Measurements from ENCODE around the gene NODAL.

Gene NODAL

DNA sequence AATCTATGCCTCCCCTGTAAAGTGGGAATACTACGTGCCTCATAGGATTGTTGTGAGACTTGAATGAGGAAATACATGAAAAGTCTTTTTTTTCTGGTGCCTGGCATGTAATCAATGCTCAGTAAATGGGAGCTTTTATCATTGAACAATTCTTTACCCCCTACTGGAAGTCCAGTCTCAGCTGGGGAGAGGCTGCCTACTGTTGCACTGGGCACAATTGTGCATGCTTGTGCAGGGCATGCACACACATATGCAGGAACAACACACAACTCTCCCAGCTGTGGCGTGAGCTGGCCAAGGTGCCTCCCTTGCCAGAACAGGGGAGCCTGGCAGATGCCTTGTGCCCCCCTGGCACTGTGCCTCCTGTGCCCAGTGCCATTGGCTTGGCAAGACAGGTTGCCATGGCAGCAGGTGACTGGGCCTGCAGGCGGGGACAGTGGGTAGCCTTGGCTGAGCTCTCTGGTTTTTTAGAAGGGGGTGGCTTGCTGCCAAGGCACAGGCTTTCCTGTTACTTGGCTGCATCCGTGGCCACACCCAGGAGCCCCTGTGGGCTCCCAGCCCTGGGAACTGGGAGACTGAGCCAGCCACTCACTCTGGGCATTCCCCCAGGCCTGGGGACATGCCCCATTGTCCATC is 21.0 kb upstream of the NODAL start:
- TF ChIP-seq NFIC (IDR thresholded peaks at IDR 0.05) (peak; percentile 82), CREB1 (IDR thresholded peaks at IDR 0.05; ENCODE audit: low read depth) (no peak), RAD21 (IDR thresholded peaks at IDR 0.05; ENCODE audit: low read depth) (peak; percentile 17; the same call in 1 of the 2 replicates)

DNA sequence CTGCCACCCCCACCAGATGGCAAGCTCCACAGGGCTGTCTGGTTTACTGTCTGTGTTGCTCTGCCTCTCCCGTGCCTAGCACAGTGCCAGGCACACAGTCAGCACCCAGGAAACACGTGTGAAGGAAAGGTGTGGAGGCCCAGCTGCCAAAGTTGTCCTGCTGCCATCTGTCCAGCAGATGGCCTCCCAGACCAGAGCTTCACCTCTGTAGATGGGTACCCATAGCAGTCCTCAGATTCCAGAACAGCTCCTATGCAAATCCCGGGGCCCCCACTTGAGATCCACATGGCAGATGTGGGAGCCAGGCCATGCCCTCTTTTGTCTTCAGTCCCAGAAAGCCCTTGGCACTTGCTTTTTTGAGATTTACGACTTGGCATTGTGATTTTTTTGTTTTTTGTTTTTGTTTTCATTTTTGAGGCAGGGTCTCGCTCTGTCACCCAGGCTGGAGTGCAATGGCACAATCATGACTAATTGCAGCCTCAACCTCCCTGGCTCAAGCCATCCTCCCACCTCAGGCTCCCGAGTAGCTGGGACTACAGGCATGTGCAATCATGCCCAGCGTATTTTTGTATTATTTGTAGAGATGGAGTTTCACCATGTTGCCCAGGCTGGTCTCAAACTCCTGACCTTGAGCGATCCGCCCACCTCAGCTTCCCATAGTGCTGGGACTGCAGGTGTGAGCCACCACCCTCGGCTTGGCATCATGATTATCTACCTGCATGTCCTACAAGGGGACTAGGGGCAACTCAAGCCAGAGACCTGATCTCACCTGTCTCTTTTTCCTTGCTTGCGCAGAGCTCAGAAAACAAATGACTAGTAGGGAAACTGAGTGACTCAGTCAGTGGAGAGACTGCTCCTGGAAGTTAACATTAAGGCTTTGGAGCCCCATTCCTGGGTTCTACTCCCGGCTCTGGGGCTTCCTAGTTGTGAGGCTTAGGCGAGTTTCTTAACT is 20.2 kb upstream of the NODAL start:
- no peak for TF ChIP-seq TCF12 (IDR thresholded peaks at IDR 0.05; ENCODE audit: low read depth)
- TF ChIP-seq YY1 (IDR thresholded peaks at IDR 0.05; ENCODE audit: low read depth): no peak
- TF ChIP-seq RAD21 (IDR thresholded peaks at IDR 0.05; ENCODE audit: low read depth): peak; percentile 96
- TF ChIP-seq NFIC (IDR thresholded peaks at IDR 0.05): no peak
- TF ChIP-seq, protein P1, sequence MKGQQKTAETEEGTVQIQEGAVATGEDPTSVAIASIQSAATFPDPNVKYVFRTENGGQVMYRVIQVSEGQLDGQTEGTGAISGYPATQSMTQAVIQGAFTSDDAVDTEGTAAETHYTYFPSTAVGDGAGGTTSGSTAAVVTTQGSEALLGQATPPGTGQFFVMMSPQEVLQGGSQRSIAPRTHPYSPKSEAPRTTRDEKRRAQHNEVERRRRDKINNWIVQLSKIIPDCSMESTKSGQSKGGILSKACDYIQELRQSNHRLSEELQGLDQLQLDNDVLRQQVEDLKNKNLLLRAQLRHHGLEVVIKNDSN (IDR thresholded peaks at IDR 0.05): no peak
- TF ChIP-seq FOXM1 (IDR thresholded peaks at IDR 0.05; ENCODE audit: borderline replicate concordance, low read depth): no peak
- TF ChIP-seq, protein P2, sequence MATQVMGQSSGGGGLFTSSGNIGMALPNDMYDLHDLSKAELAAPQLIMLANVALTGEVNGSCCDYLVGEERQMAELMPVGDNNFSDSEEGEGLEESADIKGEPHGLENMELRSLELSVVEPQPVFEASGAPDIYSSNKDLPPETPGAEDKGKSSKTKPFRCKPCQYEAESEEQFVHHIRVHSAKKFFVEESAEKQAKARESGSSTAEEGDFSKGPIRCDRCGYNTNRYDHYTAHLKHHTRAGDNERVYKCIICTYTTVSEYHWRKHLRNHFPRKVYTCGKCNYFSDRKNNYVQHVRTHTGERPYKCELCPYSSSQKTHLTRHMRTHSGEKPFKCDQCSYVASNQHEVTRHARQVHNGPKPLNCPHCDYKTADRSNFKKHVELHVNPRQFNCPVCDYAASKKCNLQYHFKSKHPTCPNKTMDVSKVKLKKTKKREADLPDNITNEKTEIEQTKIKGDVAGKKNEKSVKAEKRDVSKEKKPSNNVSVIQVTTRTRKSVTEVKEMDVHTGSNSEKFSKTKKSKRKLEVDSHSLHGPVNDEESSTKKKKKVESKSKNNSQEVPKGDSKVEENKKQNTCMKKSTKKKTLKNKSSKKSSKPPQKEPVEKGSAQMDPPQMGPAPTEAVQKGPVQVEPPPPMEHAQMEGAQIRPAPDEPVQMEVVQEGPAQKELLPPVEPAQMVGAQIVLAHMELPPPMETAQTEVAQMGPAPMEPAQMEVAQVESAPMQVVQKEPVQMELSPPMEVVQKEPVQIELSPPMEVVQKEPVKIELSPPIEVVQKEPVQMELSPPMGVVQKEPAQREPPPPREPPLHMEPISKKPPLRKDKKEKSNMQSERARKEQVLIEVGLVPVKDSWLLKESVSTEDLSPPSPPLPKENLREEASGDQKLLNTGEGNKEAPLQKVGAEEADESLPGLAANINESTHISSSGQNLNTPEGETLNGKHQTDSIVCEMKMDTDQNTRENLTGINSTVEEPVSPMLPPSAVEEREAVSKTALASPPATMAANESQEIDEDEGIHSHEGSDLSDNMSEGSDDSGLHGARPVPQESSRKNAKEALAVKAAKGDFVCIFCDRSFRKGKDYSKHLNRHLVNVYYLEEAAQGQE (IDR thresholded peaks at IDR 0.05; ENCODE audit: low read depth): no peak
- TF ChIP-seq TAF1 (IDR thresholded peaks at IDR 0.05; ENCODE audit: low read depth): no peak
- no peak for TF ChIP-seq EP300 (IDR thresholded peaks at IDR 0.05; ENCODE audit: borderline replicate concordance)
- peak; percentile 57 for TF ChIP-seq MAX (IDR thresholded peaks at IDR 0.05)
- no peak for TF ChIP-seq TEAD4 (IDR thresholded peaks at IDR 0.05)

GRCh38 chr10:70459774-70460490 is 18.5 kb upstream of the NODAL start:
- TF ChIP-seq, protein P1 (IDR thresholded peaks at IDR 0.05): no peak
- no peak for TF ChIP-seq TAF1 (IDR thresholded peaks at IDR 0.05; ENCODE audit: low read depth)
- TF ChIP-seq MAX (IDR thresholded peaks at IDR 0.05): no peak
- no peak for TF ChIP-seq EGR1 (IDR thresholded peaks at IDR 0.05)
- no peak for TF ChIP-seq RAD21 (IDR thresholded peaks at IDR 0.05; ENCODE audit: low read depth)

GRCh38 chr10:70459061-70459773 is 17.7 kb upstream of the NODAL start:
- TF ChIP-seq, protein P1 (IDR thresholded peaks at IDR 0.05): no peak
- TF ChIP-seq YY1 (IDR thresholded peaks at IDR 0.05; ENCODE audit: low read depth): no peak
- no peak for TF ChIP-seq CEBPB (IDR thresholded peaks at IDR 0.05)
- no peak for TF ChIP-seq MAX (IDR thresholded peaks at IDR 0.05)

DNA sequence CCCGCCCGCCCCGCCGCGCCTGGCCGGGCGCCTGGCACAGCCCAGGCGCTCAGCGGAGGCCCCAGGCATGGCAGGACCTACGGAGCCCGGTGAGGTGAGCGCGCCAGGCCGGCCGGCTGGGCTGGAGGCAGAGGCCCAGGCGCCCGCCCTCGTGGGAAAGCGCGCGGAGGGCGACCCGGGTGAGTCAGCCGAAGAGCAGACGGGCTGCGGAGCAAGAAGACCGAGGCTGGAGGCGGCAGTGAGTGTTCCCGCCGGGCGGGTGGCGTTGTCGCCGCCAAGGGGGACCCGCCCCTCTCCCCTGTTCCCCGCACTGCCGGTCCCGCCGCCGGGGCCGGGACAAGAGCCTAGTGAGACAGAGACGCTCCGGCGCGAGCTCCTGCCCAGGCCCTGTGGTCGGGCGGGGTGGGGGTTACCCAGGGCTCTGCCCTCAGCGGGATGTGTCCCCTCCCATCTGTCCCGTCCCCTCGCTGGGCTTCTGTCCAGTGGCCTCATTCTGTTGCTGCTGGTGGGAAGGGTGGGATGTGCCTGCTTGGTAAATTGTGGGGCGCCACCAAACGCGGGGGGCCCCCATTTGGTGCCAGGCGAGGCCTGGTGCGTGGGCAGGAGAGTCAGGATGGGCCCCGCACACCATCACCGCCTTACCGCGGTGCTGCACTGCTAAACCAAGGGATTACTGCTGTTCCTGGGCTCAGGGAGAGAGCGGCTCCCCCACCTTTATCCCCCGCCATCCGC is 17.0 kb upstream of the NODAL start:
- TF ChIP-seq, protein P2 (IDR thresholded peaks at IDR 0.05; ENCODE audit: low read depth): no peak
- TF ChIP-seq CEBPB (IDR thresholded peaks at IDR 0.05) (no peak), EP300 (IDR thresholded peaks at IDR 0.05; ENCODE audit: borderline replicate concordance) (no peak), MAX (IDR thresholded peaks at IDR 0.05) (peak; percentile 92), YY1 (IDR thresholded peaks at IDR 0.05; ENCODE audit: low read depth) (0 out of 2 replicates have a peak, but pooled peaks have one; percentile 47), TCF12 (IDR thresholded peaks at IDR 0.05; ENCODE audit: low read depth) (peak; percentile 31; the same call in 1 of the 2 replicates), CREB1 (IDR thresholded peaks at IDR 0.05; ENCODE audit: low read depth) (no peak)
- TF ChIP-seq, protein P1 (IDR thresholded peaks at IDR 0.05): no peak

All from Ishikawa (cell line).